ENCODE results near the gene SLC16A10.
A peak's percentile ranks its signal among the peaks of the same experiment; 100 is the strongest.

Gene SLC16A10

GRCh38 chr6:111258010-111258409 is 170.7 kb downstream of the SLC16A10 start:
- no peak for DNase-seq

- no peak for DNase-seq
These were observed 171.3 kb downstream of the SLC16A10 start for GRCh38 chr6:111258615-111259088.

GRCh38 chr6:111259089-111259831 is 172.0 kb downstream of the SLC16A10 start:
- peak; percentile 97 for DNase-seq

- DNase-seq, result no peak
These were observed 173.4 kb downstream of the SLC16A10 start for GRCh38 chr6:111260570-111261298.

- no peak for DNase-seq
These were observed 176.5 kb downstream of the SLC16A10 start for GRCh38 chr6:111263837-111264236.

- DNase-seq, result no peak
These were observed 178.5 kb downstream of the SLC16A10 start for GRCh38 chr6:111265842-111266241.

GRCh38 chr6:111266276-111266675 is 179.0 kb downstream of the SLC16A10 start:
- DNase-seq, result no peak

GRCh38 chr6:111267764-111268333 is 180.5 kb downstream of the SLC16A10 start:
- DNase-seq, result no peak

- no peak for DNase-seq
These were observed 182.2 kb downstream of the SLC16A10 start for GRCh38 chr6:111269401-111269970.

GRCh38 chr6:111270121-111270520 is 182.8 kb downstream of the SLC16A10 start:
- no peak for DNase-seq

- no peak for DNase-seq
These were observed 187.4 kb downstream of the SLC16A10 start for GRCh38 chr6:111274593-111275217.

GRCh38 chr6:111276335-111276734 is 189.0 kb downstream of the SLC16A10 start:
- no peak for DNase-seq

GRCh38 chr6:111276736-111277135 is 189.4 kb downstream of the SLC16A10 start:
- DNase-seq, result no peak

- no peak for DNase-seq
These were observed 190.5 kb downstream of the SLC16A10 start for GRCh38 chr6:111277819-111278218.

- DNase-seq, result no peak
These were observed 191.4 kb downstream of the SLC16A10 start for GRCh38 chr6:111278731-111279130.

GRCh38 chr6:111280445-111280955 is 193.2 kb downstream of the SLC16A10 start:
- no peak for DNase-seq

All from right kidney (tissue), 1 donor.